WI38 (cell line): ENCODE results near the gene THSD4.
"Not testable (repeated sequence)": the region's sequence is repeated elsewhere in the genome, so short reads cannot be mapped to it uniquely, and the experiment has no call there.

ENCODE experiments used
- H3K4me3 ChIP-seq: 2 replicates; pipeline ENCODE4 v1.5.1; 2011; ENCODE audit warnings: low read depth, mild to moderate bottlenecking, control low read depth, low read length
- CTCF ChIP-seq: IDR thresholded peaks from 2 replicates; pipeline ENCODE4 v1.5.1; 2012; ENCODE audit warnings: low read depth, mild to moderate bottlenecking, control low read depth, low read length

THSD4 gene

GRCh38 chr15:71199384-71200351 lies 84.4 kb downstream of the THSD4 start:
- no peak for TF ChIP-seq CTCF
- no peak overlapping the region for H3K4me3 ChIP-seq

GRCh38 chr15:71201477-71201876 lies 86.2 kb downstream of the THSD4 start:
- no peak overlapping the region for H3K4me3 ChIP-seq
- TF ChIP-seq CTCF: no peak

DNA sequence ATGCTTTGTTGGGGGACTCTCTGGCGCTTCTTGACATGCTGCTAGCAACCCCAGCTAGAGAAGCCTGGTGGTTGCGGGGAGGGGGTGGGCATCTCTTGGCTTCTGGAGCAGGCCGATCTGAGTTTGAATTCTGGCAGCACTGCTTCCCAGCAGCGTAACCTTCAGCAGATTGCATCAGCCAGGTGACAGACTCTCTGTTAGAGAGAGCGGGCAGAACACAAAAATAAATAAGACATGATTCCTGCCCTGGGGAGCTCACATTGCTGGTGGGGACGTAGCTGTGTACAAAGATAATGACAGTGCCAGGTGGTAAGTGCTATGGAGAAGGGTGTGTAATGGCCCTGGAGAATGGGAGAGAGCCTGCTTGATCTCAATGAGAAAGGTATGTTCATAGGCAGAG lies 87.4 kb downstream of the THSD4 start:
- no peak overlapping the region for H3K4me3 ChIP-seq
- no peak for TF ChIP-seq CTCF

DNA sequence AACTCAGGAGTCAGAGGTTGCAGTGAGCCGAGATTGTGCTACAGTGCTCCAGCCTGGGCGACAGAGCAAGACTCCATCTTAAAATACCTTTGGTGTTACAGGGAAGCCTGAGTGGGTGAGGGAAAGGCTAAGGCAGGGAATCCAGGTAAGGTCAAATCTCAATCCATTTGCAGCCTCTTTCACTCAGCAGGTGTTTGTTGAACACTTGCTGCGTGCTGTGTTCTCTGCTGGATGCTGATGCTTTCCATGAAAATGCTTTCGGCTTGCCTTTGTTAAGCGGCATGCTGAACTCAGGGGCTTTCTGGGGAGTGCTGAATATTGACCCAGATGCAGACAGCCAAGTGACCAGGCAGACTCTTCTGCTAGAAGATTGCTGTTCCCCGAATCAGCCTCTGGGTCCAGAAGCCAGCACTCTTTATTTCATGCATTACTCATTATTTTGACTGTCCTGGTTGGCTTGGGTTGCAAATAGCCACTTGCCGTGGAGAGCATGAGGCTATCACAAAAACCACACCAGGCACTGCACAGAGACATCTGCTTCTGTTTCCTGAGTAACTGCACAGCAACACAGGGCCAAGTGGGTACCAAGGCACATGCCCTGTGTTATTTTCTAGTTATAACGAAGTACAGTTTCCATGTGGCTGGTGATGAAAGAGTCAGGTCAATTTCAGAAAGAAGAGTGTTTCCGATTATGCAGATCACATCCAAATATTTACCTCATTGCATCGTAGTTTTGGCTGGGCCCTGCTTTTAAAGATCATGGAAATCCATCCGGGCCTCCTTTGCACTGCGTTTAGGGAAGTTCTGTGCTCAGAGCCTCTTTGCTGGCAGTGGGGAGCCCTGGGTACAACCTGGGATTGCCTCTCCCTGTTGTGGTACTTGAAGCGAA lies 88.6 kb downstream of the THSD4 start:
- no peak for TF ChIP-seq CTCF
- H3K4me3 ChIP-seq: no peak overlapping the region

GRCh38 chr15:71207141-71207540 lies 91.9 kb downstream of the THSD4 start:
- TF ChIP-seq CTCF: no peak
- H3K4me3 ChIP-seq: no peak overlapping the region

DNA sequence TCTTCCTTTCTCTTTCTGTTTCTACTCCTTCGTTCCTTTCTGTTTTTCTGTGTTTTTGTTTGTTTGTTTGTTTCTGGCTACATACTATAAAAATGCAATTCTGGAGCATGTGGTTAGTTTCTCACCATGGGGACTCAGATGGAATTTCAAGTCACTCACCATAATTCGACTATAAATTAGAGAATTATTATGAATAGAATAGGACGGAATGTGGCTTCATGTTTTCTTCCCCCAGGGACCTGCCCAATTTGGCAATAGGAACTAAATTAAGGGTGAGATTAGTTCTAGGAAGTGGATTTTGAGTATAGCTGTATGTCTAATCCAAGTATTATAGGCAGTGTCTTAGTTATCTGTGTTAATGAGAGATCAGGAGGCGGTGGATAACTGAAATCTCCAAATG lies 96.9 kb downstream of the THSD4 start:
- no peak overlapping the region for H3K4me3 ChIP-seq
- no peak for TF ChIP-seq CTCF

GRCh38 chr15:71213943-71214342 lies 98.7 kb downstream of the THSD4 start:
- H3K4me3 ChIP-seq: not testable (repeated sequence)
